Measurements from ENCODE around the gene MMP7. TPM values are rescaled to one million over a fixed set of nuclear protein-coding genes. Genes with fewer than 3 reads are reported as not detected.
"Not testable (repeated sequence)": the region's sequence is repeated elsewhere in the genome, so short reads cannot be mapped to it uniquely, and the experiment has no call there.

MMP7 gene
- total and polyA plus RNA-seq, 2 donors (not counting 1 experiment from before 2014, with no cell fraction given): 0.17 TPM; not detected in 1

DNA sequence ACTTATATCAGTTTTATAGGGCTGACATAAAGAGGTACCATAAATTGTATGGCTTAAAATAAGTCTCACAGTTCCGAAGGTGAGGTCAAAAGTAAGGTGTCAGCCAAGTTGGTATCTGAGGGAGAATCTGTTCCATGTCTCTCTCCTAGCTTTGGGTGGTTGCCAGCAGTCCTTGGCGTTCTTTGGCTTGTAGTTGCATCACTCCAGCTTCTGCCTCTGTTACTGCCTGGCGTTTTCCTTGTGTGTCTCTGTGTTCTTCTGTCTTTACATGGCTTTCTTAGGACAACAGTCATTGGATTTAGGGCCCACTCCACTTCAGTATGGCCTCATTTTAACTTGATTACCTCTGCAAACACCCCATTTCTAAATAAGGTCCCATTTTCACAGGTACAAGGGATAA, 16.7 kb downstream of the MMP7 start:
- Histone ChIP-seq H3K36me3 (ENCODE audit: control insufficient read depth, insufficient read depth, low read length) (no peaks in the 10 kb centered on the region), H3K27me3 (ENCODE audit: control insufficient read depth, insufficient read depth, low read length) (no peaks in the 10 kb centered on the region), H3K4me2 (ENCODE audit: extremely low read depth, insufficient read depth, low read length) (no peak overlapping the region), H4K20me1 (ENCODE audit: control insufficient read depth, extremely low read depth, insufficient read depth, low read length) (no peaks in the 10 kb centered on the region), H3K79me2 (ENCODE audit: control insufficient read depth, insufficient read depth, low read length) (no peaks in the 10 kb centered on the region), H3K4me1 (ENCODE audit: control insufficient read depth, extremely low read depth, insufficient read depth, low read length) (no peaks in the 10 kb centered on the region), H3K4me3 (replicated peaks in 1 of 4; ENCODE audit: control extremely low read depth in 1 of 4, insufficient read depth in 1 of 4, low read depth in 3 of 4, low read length in 4 of 4) (no peak overlapping the region), H3K9me3 (ENCODE audit: control insufficient read depth, insufficient read depth, low read depth, low read length) (no peaks in the 10 kb centered on the region), H3K27ac (ENCODE audit: insufficient read depth, low read length) (no peak overlapping the region), H2AFZ (ENCODE audit: low read length) (no peak overlapping the region), H3K9ac (ENCODE audit: insufficient read depth, low read length) (no peak overlapping the region)
- TF ChIP-seq EZH2 (IDR thresholded peaks at IDR 0.05; ENCODE audit: low read length, missing control alignments): no peak
- TF ChIP-seq, protein P1, sequence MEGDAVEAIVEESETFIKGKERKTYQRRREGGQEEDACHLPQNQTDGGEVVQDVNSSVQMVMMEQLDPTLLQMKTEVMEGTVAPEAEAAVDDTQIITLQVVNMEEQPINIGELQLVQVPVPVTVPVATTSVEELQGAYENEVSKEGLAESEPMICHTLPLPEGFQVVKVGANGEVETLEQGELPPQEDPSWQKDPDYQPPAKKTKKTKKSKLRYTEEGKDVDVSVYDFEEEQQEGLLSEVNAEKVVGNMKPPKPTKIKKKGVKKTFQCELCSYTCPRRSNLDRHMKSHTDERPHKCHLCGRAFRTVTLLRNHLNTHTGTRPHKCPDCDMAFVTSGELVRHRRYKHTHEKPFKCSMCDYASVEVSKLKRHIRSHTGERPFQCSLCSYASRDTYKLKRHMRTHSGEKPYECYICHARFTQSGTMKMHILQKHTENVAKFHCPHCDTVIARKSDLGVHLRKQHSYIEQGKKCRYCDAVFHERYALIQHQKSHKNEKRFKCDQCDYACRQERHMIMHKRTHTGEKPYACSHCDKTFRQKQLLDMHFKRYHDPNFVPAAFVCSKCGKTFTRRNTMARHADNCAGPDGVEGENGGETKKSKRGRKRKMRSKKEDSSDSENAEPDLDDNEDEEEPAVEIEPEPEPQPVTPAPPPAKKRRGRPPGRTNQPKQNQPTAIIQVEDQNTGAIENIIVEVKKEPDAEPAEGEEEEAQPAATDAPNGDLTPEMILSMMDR (conservative IDR thresholded peaks at IDR 0.05 in 1 of 2, IDR thresholded peaks at IDR 0.05 in 1 of 2; ENCODE audit: low read depth in 1 of 2, low read length in 2 of 2): no peak
- peak; percentile 15 to 78 for DNase-seq (ENCODE audit: low read depth in 2 of 2)

- Histone ChIP-seq H3K36me3 (ENCODE audit: control insufficient read depth, insufficient read depth, low read length) (no peaks in the 10 kb centered on the region), H3K4me3 (replicated peaks in 1 of 4; ENCODE audit: control extremely low read depth in 1 of 4, insufficient read depth in 1 of 4, low read depth in 3 of 4, low read length in 4 of 4) (no peak overlapping the region), H3K27ac (ENCODE audit: insufficient read depth, low read length) (no peak overlapping the region), H4K20me1 (ENCODE audit: control insufficient read depth, extremely low read depth, insufficient read depth, low read length) (no peaks in the 10 kb centered on the region), H2AFZ (ENCODE audit: low read length) (no peak overlapping the region), H3K9ac (ENCODE audit: insufficient read depth, low read length) (no peak overlapping the region), H3K79me2 (ENCODE audit: control insufficient read depth, insufficient read depth, low read length) (no peaks in the 10 kb centered on the region), H3K27me3 (ENCODE audit: control insufficient read depth, insufficient read depth, low read length) (no peaks in the 10 kb centered on the region), H3K4me2 (ENCODE audit: extremely low read depth, insufficient read depth, low read length) (no peak overlapping the region), H3K9me3 (ENCODE audit: control insufficient read depth, insufficient read depth, low read depth, low read length) (no peaks in the 10 kb centered on the region), H3K4me1 (ENCODE audit: control insufficient read depth, extremely low read depth, insufficient read depth, low read length) (no peaks in the 10 kb centered on the region)
- no peak for TF ChIP-seq EZH2 (IDR thresholded peaks at IDR 0.05; ENCODE audit: low read length, missing control alignments)
- TF ChIP-seq, protein P1 (conservative IDR thresholded peaks at IDR 0.05 in 1 of 2, IDR thresholded peaks at IDR 0.05 in 1 of 2; ENCODE audit: low read depth in 1 of 2, low read length in 2 of 2): no peak
- no peak for DNase-seq (ENCODE audit: low read depth in 2 of 2)
These were observed 20.0 kb downstream of the MMP7 start for GRCh38 chr11:102510439-102511135.

- not testable (repeated sequence) for H3K4me2 ChIP-seq (ENCODE audit: extremely low read depth, insufficient read depth, low read length); H3K27me3 ChIP-seq (ENCODE audit: control insufficient read depth, insufficient read depth, low read length); H3K27ac ChIP-seq (ENCODE audit: insufficient read depth, low read length); H3K36me3 ChIP-seq (ENCODE audit: control insufficient read depth, insufficient read depth, low read length); H2AFZ ChIP-seq (ENCODE audit: low read length); H3K4me3 ChIP-seq (replicated peaks in 1 of 4; ENCODE audit: control extremely low read depth in 1 of 4, insufficient read depth in 1 of 4, low read depth in 3 of 4, low read length in 4 of 4); H3K9me3 ChIP-seq (ENCODE audit: control insufficient read depth, insufficient read depth, low read depth, low read length); H3K9ac ChIP-seq (ENCODE audit: insufficient read depth, low read length); H3K4me1 ChIP-seq (ENCODE audit: control insufficient read depth, extremely low read depth, insufficient read depth, low read length); H4K20me1 ChIP-seq (ENCODE audit: control insufficient read depth, extremely low read depth, insufficient read depth, low read length); H3K79me2 ChIP-seq (ENCODE audit: control insufficient read depth, insufficient read depth, low read length)
- peak in 1 of 2 donors; percentile 45 for DNase-seq (ENCODE audit: low read depth in 2 of 2)
These were observed 27.7 kb downstream of the MMP7 start for GRCh38 chr11:102502831-102503230.
